ENCODE data around the gene METTL16.

DNA sequence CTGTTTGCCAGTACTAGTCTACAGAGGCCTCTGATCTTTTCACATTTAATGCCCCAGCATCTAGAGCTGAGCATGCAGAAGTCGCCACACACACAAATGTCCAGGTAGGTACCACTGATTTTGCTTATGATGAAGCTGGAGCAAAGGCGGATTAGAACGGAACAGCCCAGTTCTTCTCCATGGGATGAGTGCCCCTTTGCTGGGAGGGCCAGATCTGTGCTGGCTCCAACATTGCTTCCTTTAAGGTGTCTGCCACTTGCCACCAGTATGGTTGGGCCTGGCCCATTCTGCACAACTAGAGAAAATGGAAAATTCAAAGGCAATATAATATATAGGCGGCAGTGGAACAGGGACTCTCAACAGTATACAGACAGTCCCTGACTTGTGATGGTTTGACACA lies 108.6 kb downstream of the METTL16 start:
- TF ChIP-seq, protein P1, sequence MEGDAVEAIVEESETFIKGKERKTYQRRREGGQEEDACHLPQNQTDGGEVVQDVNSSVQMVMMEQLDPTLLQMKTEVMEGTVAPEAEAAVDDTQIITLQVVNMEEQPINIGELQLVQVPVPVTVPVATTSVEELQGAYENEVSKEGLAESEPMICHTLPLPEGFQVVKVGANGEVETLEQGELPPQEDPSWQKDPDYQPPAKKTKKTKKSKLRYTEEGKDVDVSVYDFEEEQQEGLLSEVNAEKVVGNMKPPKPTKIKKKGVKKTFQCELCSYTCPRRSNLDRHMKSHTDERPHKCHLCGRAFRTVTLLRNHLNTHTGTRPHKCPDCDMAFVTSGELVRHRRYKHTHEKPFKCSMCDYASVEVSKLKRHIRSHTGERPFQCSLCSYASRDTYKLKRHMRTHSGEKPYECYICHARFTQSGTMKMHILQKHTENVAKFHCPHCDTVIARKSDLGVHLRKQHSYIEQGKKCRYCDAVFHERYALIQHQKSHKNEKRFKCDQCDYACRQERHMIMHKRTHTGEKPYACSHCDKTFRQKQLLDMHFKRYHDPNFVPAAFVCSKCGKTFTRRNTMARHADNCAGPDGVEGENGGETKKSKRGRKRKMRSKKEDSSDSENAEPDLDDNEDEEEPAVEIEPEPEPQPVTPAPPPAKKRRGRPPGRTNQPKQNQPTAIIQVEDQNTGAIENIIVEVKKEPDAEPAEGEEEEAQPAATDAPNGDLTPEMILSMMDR (IDR thresholded peaks at IDR 0.05; ENCODE audit: borderline replicate concordance, extremely low read depth, low read length, poor library complexity, severe bottlenecking), result no peak
- TF ChIP-seq EZH2 (IDR thresholded peaks at IDR 0.05; ENCODE audit: borderline replicate concordance, low read depth, low read length, severe bottlenecking), result no peak

Measured in DND-41 (cell line).